ENCODE measurements around the gene BCAS2. TPM values are rescaled to one million over a fixed set of nuclear protein-coding genes. Genes with fewer than 3 reads are reported as not detected.

Gene BCAS2
- total and polyA plus RNA-seq, 12 donors: 9.6 to 52.6 (median 35.9) TPM

DNA sequence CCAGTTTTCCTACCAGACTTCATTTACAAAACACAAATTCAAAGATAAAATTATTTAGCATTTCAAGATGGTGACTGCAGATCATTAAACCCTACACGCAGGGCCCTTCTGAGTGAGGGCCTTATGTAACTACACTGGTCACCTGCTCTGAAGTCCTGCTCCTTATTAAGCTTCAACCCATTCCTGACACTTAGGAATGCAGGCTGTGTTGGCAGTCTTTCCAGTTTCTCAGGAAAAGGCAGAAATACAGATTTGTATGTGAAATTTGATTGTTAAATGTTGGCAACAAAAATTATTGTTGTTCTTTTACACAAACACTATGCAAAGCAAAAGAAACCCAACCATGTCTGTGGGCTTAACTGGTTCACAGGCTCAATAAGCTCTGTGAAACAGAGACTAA lies 25.8 kb upstream of the BCAS2 start:
- Histone ChIP-seq H3K36me3 (peaks cover 0 to 79% (median 9%) of the 10 kb centered on the region in 9 donors), H3K27ac (no peak overlapping the region), H3K9me3 (no peaks in the 10 kb centered on the region), H3K4me1 (no peaks in the 10 kb centered on the region), H3K4me3 (no peak overlapping the region), H3K27me3 (no peaks in the 10 kb centered on the region)
- intact Hi-C loops (cut with DNase I): no loop called here
- whole genome bisulfite sequencing, 2 donors: 74 to 81% methylated on average over 1 of the region's 1 CpG
- DNase-seq (no peak), ATAC-seq (no peak)
- TF ChIP-seq, protein P1, sequence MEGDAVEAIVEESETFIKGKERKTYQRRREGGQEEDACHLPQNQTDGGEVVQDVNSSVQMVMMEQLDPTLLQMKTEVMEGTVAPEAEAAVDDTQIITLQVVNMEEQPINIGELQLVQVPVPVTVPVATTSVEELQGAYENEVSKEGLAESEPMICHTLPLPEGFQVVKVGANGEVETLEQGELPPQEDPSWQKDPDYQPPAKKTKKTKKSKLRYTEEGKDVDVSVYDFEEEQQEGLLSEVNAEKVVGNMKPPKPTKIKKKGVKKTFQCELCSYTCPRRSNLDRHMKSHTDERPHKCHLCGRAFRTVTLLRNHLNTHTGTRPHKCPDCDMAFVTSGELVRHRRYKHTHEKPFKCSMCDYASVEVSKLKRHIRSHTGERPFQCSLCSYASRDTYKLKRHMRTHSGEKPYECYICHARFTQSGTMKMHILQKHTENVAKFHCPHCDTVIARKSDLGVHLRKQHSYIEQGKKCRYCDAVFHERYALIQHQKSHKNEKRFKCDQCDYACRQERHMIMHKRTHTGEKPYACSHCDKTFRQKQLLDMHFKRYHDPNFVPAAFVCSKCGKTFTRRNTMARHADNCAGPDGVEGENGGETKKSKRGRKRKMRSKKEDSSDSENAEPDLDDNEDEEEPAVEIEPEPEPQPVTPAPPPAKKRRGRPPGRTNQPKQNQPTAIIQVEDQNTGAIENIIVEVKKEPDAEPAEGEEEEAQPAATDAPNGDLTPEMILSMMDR (IDR thresholded peaks at IDR 0.05): no peak

DNA sequence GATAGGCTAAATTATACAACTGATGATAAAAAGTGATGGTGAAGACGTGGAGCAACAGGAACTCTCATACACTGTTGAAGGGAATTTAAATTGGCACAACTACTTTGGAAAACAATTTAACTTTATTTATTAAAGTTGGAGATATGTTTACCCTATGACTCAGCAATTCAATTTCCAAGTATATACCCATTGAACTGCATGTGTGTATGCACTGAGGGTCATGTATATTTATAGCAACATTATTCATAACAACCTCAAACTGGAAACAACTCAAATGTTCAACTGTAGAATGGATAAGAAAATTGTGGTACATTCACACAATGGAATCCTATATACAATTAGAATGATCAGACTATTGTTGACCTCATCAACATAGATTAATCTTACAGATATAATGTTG lies 16.5 kb upstream of the BCAS2 start:
- H3K36me3 ChIP-seq: peaks cover 0 to 100% (median 8%) of the 10 kb centered on the region in 9 donors
- no peak overlapping the region for H3K27ac ChIP-seq
- H3K4me1 ChIP-seq: no peaks in the 10 kb centered on the region
- TF ChIP-seq, protein P1 (IDR thresholded peaks at IDR 0.05): no peak
- no peaks in the 10 kb centered on the region for H3K9me3 ChIP-seq
- no peaks in the 10 kb centered on the region for H3K27me3 ChIP-seq
- DNase-seq (no peak), ATAC-seq (no peak)
- WGBS, 2 donors: 82 to 86% methylated on average over 1 of the region's 1 CpG
- H3K4me3 ChIP-seq: no peak overlapping the region
- intact Hi-C loops (cut with DNase I): no loop called here

DNA sequence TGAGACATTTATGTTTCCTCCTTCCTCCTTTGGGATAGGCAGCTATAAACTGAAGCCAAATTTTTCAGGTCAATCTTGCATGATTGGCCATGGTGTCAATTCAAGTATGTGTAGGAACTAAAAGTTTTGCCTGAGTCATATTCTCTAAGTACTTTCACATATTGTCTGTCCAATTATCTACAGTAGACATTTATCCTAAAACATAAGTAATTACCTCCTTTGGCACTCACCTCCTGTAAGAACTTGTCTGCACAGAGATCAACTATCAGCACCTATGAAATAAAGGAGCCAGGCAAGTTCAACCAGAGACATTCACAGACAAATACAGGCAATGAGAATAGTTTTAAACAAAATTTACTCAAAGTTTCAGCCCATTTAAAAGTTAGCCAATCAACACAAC lies 14.2 kb upstream of the BCAS2 start:
- intact Hi-C loops (cut with DNase I): no loop called here
- TF ChIP-seq, protein P1 (IDR thresholded peaks at IDR 0.05): no peak
- Histone ChIP-seq H3K27ac (no peak overlapping the region), H3K4me3 (no peak overlapping the region), H3K36me3 (peaks cover 0 to 96% (median 13%) of the 10 kb centered on the region in 9 donors), H3K9me3 (no peaks in the 10 kb centered on the region), H3K4me1 (no peaks in the 10 kb centered on the region), H3K27me3 (no peaks in the 10 kb centered on the region)
- DNase-seq (no peak), ATAC-seq (no peak)

DNA sequence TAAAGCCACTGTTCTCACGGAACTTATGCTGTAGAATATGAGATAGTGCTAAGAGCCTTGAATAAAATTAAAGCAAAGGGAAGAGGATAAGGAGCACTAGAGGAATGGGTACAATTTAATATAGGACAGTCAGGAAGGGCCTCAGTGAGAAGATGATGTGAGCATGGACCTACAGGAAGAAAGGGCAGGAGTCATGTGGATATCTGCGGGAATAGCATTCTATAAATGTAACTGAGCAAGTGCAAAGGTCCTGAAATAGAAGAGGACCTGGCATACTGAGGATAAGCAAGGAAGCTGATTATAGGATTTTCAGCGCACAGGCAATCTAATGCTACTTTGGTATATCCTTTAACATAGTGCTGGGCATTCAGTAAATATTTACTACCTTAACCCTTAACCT lies 12.6 kb upstream of the BCAS2 start:
- 66 to 75% methylated on average over 3 of the region's 3 CpGs for WGBS, 2 donors
- Histone ChIP-seq H3K27ac (peak overlapping the region in 2 of 10 donors; percentile 3 to 10), H3K36me3 (peaks cover 0 to 82% (median 8%) of the 10 kb centered on the region in 9 donors), H3K9me3 (no peaks in the 10 kb centered on the region), H3K4me3 (no peak overlapping the region), H3K4me1 (peaks cover 0 to 1% (median 0%) of the 10 kb centered on the region in 9 donors), H3K27me3 (no peaks in the 10 kb centered on the region)
- intact Hi-C loops (cut with DNase I): no loop called here
- TF ChIP-seq, protein P1 (IDR thresholded peaks at IDR 0.05): no peak
- ATAC-seq: peak in 3 of 8 donors; percentile 51 to 84 (median 67)
- no peak for DNase-seq

Measured in heart right ventricle (tissue), 16 donors.